ENCODE results near the gene SPAG16. TPM values are rescaled to one million over a fixed set of nuclear protein-coding genes. Genes with fewer than 3 reads are reported as not detected.

The SPAG16 gene
- polyA plus RNA-seq, 2 of the 4 experiments (the other 2 are of a cell fraction) = 19.1 to 27.6 TPM

GRCh38 chr2:214244847-214245246, 960.6 kb downstream of the SPAG16 start (continued):
- TF ChIP-seq CBX2 (IDR thresholded peaks at IDR 0.05; ENCODE audit: borderline replicate concordance, low read depth) = no peak
- TF ChIP-seq NFE2L2 (conservative IDR thresholded peaks at IDR 0.05; ENCODE audit: low read length) = no peak

GRCh38 chr2:214246417-214246816, 962.2 kb downstream of the SPAG16 start:
- no peak for TF ChIP-seq MYC (IDR thresholded peaks at IDR 0.05; ENCODE audit: borderline replicate concordance, low read length)
- TF ChIP-seq, protein P1, sequence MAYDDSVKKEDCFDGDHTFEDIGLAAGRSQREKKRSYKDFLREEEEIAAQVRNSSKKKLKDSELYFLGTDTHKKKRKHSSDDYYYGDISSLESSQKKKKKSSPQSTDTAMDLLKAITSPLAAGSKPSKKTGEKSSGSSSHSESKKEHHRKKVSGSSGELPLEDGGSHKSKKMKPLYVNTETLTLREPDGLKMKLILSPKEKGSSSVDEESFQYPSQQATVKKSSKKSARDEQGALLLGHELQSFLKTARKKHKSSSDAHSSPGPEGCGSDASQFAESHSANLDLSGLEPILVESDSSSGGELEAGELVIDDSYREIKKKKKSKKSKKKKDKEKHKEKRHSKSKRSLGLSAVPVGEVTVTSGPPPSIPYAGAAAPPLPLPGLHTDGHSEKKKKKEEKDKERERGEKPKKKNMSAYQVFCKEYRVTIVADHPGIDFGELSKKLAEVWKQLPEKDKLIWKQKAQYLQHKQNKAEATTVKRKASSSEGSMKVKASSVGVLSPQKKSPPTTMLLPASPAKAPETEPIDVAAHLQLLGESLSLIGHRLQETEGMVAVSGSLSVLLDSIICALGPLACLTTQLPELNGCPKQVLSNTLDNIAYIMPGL (CRISPR knock-in tag; IDR thresholded peaks at IDR 0.05; ENCODE audit: borderline replicate concordance) = no peak
- DNase-seq (ENCODE audit: low read depth in 1 of 2, low spot score in 1 of 2) (no peak), ATAC-seq (no peak), FAIRE-seq (no peak)
- no peaks in the 10 kb centered on the region for H3K4me1 ChIP-seq
- H3K9me3 ChIP-seq = no peaks in the 10 kb centered on the region
- ChIA-PET CTCF (no interaction called here), POLR2A (no interaction called here)
- H3K4me2 ChIP-seq = no peak overlapping the region
- no peak overlapping the region for H3K4me3 ChIP-seq
- no peak overlapping the region for H3K27ac ChIP-seq

DNA sequence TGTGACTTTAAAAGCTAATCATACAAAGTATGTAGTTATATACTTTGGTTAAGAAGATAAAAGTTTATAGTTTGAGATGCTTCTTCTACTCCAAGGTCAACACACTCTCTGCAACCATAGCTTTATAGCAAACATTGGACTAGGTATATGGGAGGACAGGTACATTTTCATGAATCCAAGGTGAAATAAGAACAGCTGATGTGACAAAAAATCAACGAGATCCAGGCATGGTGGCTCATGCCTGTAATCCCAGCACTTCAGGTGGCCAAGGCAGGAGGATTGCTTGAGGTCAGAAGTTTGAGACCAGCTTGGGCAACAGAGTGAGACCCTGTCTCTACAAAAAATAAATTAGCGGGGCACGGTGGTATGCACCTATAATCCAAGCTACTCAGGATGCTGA, 963.3 kb downstream of the SPAG16 start:
- H3K4me1 ChIP-seq = no peaks in the 10 kb centered on the region
- DNase-seq (ENCODE audit: low read depth in 1 of 2, low spot score in 1 of 2) (no peak), FAIRE-seq (no peak), ATAC-seq (no peak)
- TF ChIP-seq SREBF2 (IDR thresholded peaks at IDR 0.05) (no peak), MAFK (IDR thresholded peaks at IDR 0.05; ENCODE audit: partially characterized antibody) (peak; percentile 72)
- no peak overlapping the region for H3K4me3 ChIP-seq
- H3K4me2 ChIP-seq = no peak overlapping the region
- ChIA-PET POLR2A (no interaction called here), CTCF (interaction anchor here (0.6 kb wide), 1 partner anchor 681 kb away, joined by 4 read pairs; no protein-coding TSS in a partner anchor)
- WGBS (ENCODE audit: missing lambda C conversion rate) = 41% methylated on average over 3 of the region's 3 CpGs
- no peaks in the 10 kb centered on the region for H3K9me3 ChIP-seq
- H3K27ac ChIP-seq = no peak overlapping the region

DNA sequence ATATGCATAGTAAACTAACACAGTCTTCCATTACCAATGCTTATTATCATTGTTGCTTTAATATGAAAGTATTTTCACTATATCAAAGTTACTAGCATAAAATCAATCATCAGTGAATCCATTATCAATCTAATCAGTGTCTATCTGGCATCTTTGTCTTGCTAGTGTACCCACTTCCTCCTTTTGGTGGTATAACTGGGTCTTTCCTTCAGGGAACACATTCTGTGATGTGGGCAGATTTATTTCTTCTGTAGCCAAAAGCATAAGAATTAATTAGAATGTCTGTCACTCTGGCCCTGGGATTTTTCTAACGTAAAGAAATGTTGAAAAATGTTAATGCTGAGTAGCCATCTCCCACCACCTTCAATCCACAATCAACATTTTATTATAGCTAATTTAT, 970.8 kb downstream of the SPAG16 start:
- Histone ChIP-seq H3K4me3 (no peak overlapping the region), H3K27ac (no peak overlapping the region), H3K4me1 (no peaks in the 10 kb centered on the region), H3K4me2 (no peak overlapping the region), H3K9me3 (no peaks in the 10 kb centered on the region)
- DNase-seq (ENCODE audit: low read depth in 1 of 2, low spot score in 1 of 2) = no peak
- ATAC-seq = no peak
- no peak for FAIRE-seq
- ChIA-PET POLR2A (no interaction called here), CTCF (no interaction called here)
- no peak for TF ChIP-seq FOSL2 (IDR thresholded peaks at IDR 0.05)
- TF ChIP-seq FOSL2 (CRISPR knock-in tag; IDR thresholded peaks at IDR 0.05) = no peak
- TF ChIP-seq POLR2A (IDR thresholded peaks at IDR 0.05; ENCODE audit: low read length) = no peak
- TF ChIP-seq RAD21 (conservative IDR thresholded peaks at IDR 0.05 in 1 of 2, IDR thresholded peaks at IDR 0.05 in 1 of 2) = no peak
- TF ChIP-seq RFX5 (IDR thresholded peaks at IDR 0.05) = no peak
- no peak for TF ChIP-seq RCOR1 (IDR thresholded peaks at IDR 0.05; ENCODE audit: low read depth, low read length)
- WGBS (ENCODE audit: missing lambda C conversion rate) = 15% methylated on average over 1 of the region's 1 CpG

DNA sequence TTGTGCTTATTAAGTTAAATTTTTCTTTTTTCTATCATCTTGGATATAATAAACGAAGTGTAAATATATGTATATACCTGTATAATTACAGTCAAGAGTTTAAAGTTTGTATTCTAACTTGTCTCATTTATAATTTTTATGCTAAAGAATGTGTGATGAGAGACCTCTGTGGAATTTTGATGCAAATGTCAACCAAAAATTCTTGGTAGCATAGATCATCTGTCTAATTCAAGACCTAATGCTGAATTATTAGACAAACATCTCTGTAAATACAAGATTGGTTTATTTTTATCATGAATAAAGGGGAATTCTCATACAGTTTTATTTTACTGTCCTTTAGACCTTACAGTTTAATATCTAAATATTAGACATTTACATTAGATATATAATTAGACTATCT, 977.4 kb downstream of the SPAG16 start:
- WGBS (ENCODE audit: missing lambda C conversion rate) = 29% methylated on average over 1 of the region's 1 CpG
- TF ChIP-seq HES2 (IDR thresholded peaks at IDR 0.05) = no peak
- no peak for TF ChIP-seq POLR2AphosphoS2 (conservative IDR thresholded peaks at IDR 0.05; ENCODE audit: low read length)
- TF ChIP-seq KDM5A (IDR thresholded peaks at IDR 0.05) = no peak
- TF ChIP-seq RAD21 (conservative IDR thresholded peaks at IDR 0.05 in 1 of 2, IDR thresholded peaks at IDR 0.05 in 1 of 2) = no peak
- no peak for TF ChIP-seq JUNB (IDR thresholded peaks at IDR 0.05)
- no peak for TF ChIP-seq HDAC2 (IDR thresholded peaks at IDR 0.05)
- no peak for TF ChIP-seq GATA3 (IDR thresholded peaks at IDR 0.05; ENCODE audit: borderline replicate concordance)
- no peak for TF ChIP-seq HOXA7 (CRISPR knock-in tag; IDR thresholded peaks at IDR 0.05)
- no peak for TF ChIP-seq CHD2 (IDR thresholded peaks at IDR 0.05; ENCODE audit: low read length, partially characterized antibody)
- TF ChIP-seq MAZ (IDR thresholded peaks at IDR 0.05; ENCODE audit: borderline replicate concordance, low read depth, low read length) = no peak
- no peak for TF ChIP-seq HOXB5 (CRISPR knock-in tag; IDR thresholded peaks at IDR 0.05)
- TF ChIP-seq MYC (IDR thresholded peaks at IDR 0.05; ENCODE audit: borderline replicate concordance, low read length) = no peak
- TF ChIP-seq HEYL (CRISPR knock-in tag; IDR thresholded peaks at IDR 0.05) = no peak
- no peak for TF ChIP-seq SMC3 (IDR thresholded peaks at IDR 0.05)
- TF ChIP-seq TP53 (CRISPR knock-in tag; IDR thresholded peaks at IDR 0.05) = no peak
- no peak for TF ChIP-seq EHMT2 (IDR thresholded peaks at IDR 0.05; ENCODE audit: low read depth)
- no peak for TF ChIP-seq ZFP36 (IDR thresholded peaks at IDR 0.05; ENCODE audit: borderline replicate concordance, partially characterized antibody)
- ATAC-seq (no peak), FAIRE-seq (no peak), DNase-seq (ENCODE audit: low read depth in 1 of 2, low spot score in 1 of 2) (no peak)
- POLR2A ChIA-PET = no interaction called here
- H3K4me2 ChIP-seq = no peak overlapping the region
- H3K27ac ChIP-seq = no peak overlapping the region
- CTCF ChIA-PET = no interaction called here
- H3K4me1 ChIP-seq = no peaks in the 10 kb centered on the region
- no peak overlapping the region for H3K4me3 ChIP-seq
- no peaks in the 10 kb centered on the region; the same call in 2 of the 3 replicates for H3K9me3 ChIP-seq

Measured in A549 (cell line).